HG03354 (cell line): ENCODE measurements around the gene TMEM207.

Experiments used
- ATAC-seq: cut with Tn5 transposase; IDR thresholded peaks from one replicate; pipeline ENCODE4 v1.9.1; 2021; ENCODE audit warnings: mild to moderate bottlenecking; ENCODE audit not compliant: unreplicated experiment, poor library complexity, severe bottlenecking

The TMEM207 gene

DNA sequence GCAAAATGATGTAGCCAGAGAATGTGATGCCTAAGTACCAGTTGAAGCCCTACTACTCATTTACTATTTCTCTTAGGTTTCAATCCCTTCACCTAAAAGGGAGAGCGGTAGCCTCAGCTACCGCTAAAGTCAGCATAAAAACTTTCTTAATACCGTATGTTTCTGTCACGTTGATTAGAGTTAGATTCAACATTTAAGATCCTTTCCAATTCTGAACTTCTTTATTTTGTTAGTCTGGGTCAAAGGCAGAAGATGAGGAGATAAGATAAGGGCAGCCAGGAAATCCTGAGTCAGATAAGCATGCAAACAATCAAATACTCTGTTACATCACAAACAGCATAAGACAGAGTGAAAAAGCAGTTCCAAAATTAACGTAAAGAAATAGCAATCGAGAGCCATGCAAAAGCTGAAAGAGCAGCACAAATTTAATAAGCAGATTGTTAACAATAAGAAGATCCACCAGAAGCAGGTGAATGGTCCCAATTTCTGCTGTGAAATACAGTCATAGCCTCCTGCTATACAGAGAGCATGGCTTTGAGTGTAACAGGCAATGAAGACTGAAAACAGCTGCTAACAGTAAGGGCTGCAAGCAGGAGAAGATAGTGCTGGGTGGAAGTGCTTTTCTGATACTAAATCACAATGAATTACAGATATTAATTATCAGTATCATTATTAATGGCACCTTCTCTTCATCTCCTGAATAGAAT is 3.0 kb downstream of the TMEM207 start:
- no peak for ATAC-seq

DNA sequence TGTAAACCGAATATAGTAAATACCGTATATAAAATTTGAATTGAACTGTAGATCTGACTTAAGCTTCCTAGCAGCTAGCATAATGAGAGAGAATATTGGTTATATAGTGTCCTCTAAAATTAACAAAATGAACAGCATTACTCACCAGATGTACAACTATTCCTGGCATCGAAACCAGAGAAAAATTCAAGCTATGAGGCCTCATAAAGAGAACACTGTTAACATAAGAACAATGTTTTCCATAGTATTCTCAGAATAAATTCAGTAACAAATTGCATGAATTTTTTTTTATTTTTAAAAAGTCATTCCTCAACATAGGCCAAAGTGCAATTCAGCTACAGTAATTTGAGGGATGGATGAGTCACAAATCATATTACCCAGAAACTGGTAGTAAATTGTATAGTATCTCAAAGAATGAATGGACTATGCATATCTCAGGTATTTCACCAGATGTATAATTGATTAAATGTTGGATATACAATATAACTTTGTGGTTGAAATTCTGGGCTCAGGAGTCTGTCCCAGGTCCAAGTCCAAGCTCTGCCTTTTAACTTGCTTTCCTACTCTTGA is 5.0 kb downstream of the TMEM207 start:
- ATAC-seq, result no peak

DNA sequence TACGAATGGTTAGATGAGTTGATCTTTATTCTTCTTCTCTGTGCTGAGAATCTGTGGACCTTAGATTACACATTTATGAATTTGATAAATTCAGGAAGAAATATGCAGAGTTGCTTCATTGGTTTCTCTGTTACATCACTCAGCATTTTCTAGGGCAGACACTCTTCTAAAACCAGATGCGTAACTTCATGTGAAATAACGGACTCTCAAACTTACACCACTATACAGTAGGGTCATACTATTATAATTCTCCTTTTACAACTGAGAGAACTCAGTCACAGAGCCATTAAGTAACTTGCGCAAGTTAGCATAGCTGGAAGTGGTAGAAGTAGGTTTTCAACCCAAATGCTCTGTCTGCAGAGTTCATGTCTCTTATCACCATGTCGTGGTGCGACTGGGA is 5.7 kb downstream of the TMEM207 start:
- ATAC-seq, result no peak

DNA sequence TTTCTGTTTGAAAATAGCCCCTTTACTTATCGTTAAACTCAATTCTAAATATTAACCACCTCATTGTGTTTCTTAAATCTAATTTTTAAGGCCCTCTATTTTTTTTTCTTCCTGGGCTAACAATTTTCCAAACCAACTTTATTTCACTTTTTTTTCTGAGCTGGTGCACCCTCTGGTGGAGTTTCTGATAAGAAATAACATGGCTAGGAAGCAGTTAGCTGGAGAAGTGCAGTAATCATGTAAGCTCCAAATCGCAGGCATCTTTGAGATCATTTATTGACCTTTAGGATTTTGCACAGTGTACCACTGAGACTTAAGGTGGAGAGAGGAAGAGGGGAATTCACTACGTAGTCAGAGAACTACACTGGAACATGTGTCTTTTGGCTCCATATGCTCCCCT is 6.4 kb downstream of the TMEM207 start:
- no peak for ATAC-seq

DNA sequence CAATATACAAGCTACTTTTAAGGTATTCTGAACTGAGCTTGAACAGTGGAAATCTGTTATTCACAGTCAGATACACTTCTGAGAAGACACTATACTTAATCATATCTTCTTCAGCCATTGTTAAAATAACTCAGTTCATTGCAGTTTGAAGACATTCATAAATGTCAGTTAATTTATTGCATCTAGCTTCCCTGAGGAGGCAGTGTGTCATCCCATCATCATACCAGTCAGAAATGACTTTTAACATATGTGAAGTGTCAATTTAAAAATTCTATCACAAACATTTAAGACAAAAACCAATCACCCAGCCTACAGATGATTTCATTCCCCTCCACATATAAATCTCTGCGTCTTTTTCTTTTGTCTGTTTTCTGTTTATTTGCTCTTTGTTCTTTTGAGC is 7.5 kb downstream of the TMEM207 start:
- ATAC-seq, result no peak

DNA sequence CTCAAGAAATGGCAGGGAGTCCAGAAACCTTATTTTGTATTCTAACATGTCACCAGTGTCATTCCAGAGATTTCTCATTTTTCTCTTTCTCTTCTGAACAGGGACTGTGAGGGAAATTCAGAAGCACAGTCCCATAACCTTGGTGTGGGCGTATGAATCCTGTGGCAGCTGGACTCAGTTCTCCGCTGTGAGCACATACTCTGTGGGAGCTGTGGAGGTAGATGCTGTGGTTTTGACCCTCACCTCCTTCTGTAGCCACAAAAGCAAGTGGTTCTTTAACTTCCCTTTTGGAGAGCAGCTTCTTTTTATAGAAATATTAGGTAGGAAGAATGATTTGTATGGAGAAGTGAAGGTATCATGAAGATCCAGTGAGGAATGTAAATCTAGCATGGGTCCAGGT is 13.4 kb downstream of the TMEM207 start:
- ATAC-seq, result no peak

DNA sequence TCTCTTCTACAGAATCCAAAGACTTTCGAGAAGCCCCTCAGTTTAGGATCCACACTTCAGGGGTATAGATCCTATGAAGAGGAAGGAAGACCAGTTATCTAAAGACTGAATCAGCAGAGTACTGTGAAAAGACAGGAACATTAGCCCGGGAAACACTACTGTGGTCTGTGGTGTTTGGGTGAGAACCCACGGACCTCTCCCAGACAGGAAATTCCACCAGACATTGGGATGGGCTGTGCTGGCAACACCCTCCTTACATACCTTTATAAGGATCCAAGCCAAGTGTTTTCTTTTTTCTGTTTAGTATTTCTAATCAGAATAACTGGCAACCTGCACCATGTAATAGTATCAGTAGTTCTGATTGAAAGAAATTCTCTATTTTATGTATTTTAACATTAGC is 14.1 kb downstream of the TMEM207 start:
- no peak for ATAC-seq

DNA sequence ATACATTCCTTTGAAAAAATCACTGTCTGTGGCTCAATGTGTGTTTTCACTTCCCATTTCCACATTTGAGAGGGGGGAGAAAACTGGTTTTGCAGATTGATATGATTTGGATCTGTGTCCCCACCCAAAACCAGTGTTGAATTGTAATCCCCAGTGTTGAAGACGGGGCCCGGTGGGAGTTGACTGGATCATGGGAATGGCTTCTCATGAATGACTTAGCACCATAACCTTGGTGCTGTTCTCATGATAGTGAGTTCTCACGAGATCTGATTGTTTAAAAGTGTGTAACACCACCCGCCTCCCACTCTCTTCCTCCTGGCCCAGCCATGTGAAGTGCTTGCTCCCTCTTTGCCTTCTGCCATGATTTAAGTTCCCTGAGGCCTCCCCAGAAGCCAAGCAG is 16.1 kb downstream of the TMEM207 start:
- no peak for ATAC-seq

DNA sequence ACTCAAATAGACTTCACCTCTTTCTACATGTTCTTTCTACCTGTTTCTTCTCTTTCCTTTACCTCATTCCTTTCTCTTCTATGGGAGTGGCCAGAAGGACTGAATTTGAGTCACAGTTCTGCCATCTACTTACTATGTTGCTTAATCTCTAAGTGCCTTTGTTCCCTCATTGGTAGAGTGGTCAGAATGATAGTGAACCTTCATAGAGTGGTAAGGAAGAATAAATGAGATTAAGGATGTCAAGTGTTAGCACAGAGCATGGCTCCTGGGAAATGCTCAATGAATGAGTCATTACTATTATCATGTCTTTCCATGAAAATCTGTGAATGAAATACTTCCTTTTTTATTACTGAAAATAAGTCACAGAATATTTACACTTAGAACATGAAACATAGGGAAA is 17.5 kb downstream of the TMEM207 start:
- no peak for ATAC-seq

DNA sequence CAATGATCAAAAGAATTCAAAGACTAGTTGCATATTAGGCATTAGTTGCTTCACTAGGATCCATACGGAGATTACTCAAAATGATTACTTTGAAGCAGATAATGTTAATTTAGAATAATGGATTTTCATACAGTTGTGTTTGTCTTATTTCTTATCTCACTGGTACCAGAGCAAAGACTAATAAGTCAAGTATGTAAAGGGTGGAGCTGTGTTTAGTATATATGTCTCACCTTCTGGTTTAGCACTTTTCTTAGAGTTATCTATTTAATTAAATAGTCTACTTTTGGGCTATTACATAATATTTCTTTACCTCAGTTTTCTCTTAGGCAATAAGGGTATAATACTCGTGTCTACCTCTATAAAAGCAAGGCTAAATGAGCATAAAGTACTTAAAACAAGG is 18.8 kb downstream of the TMEM207 start:
- ATAC-seq, result no peak

DNA sequence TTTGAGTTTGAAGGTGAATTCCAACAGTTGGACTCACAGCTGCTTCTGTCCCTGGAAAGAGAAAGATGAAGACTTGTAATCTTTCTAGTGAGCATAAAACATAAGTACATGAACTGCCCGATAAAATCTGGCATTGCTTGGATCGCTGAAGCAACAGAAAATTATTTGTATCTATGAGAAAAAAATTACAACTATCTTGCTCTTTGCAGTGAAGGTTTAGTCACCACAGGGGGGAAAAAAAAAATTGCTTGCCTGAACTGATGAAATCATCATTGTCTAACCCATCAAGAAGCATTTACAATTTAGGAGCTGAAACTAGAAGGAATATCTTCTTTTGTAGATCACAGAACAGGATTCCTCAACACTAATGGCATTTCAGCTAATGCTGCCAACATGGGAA is 20.0 kb downstream of the TMEM207 start:
- no peak for ATAC-seq

DNA sequence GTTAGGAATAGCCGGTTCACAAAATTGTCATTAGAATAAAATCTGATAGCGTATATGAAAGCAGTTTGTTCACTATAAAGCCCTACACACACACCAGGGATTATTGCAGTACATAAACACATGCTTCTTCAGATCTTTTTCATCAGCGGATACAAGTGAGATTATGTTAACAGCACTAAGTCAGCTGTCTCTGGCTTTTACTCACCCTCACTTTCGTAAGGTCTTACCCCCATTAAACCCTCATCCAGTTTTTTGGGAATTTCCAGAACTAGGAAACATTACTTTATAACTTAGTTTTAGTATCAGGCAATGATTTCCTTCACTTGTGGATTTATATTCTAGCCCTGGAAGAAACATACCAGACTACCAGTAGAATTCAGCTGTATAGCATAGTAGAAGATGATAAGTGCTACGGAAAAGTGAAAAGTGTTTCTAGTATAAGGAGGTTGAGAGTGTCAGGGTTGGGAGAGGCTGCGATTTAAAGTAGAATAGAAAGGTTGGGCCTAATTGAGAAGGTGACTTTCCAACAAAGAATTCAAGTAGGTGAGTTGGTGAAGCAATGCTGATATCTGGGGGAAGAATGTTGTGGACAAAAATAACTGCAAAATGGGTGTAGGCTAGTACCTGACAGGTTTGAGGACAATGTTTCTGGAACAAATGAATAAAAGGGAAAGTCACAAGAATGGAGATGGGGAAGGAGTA is 22.7 kb downstream of the TMEM207 start:
- no peak for ATAC-seq

DNA sequence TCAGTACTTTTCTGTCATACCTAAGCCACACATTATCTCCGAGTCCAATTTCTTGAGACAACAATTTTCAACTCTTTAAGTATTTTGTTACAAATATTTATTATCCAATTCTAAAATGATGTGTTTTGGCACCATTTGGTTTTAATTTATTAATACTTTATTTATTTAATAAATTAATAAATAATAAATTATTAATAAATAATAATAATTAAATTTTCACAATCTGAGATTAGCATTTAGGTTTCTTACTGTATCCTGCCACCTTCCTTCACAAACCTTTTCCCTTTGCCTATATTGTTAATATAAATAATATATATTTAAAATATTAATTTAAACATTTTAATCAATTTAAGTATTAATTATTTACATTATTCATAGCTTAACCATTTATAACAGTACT is 23.9 kb downstream of the TMEM207 start:
- no peak for ATAC-seq

DNA sequence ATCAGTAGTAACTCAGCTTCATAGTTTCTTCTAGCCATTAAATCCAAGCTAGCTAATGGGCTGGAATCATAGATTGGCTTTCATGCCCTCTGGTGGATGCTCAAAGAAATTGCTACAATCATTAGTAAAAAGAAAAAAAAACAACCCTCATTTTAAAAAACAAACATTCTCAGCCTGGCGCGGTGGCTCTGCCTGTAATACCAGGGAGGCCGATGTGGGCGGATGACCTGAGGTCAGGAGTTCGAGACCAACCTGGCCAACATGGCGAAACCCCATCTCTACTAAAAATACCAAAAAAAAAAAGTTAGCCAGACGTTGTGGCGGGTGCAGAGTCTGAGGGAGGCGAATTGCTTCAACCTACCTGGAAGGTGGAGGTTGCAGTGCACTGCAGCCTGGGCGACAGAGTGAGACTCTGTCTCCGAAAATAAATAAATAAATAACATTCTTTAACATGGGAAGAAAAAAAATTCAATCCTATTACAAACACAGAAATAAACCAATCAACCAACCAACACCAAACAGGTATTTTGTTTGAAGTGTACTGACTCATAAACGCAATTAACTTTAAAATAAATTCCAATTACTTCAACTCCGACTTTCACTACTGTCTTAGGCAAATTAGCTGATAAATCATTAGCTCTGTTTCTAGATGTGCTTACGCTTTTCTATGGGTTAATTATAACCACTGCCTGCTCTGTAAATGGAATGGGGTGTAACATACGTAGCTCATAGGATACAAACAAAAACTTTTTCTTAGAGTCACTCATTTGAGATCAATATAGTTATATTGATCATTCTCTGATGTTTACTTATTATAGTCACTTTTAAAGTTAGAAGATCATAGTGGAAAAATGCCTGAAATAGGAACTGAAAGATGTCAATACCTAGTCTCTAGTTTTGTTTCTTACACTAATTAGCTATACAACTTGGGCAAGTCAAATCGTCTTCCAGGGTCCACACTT is 24.9 kb downstream of the TMEM207 start:
- peak; percentile 78 for ATAC-seq

DNA sequence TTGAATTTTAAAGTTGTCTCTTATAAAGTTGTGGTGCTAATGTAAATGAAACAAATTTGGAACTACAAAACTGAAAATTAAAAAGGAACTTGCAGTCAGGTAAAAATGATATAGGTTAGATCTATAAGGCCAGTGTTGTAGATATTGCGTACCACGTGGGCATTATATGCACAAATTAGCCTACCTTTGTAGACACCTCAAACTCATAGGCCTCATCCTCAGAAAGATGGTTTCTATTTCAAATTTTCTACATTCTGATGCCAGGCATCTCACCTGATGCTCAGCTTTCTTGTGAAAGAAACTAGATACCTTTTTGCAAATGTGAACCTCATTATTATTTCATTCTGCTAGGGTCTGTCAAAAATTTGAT is 25.6 kb downstream of the TMEM207 start:
- ATAC-seq, result peak; percentile 1

DNA sequence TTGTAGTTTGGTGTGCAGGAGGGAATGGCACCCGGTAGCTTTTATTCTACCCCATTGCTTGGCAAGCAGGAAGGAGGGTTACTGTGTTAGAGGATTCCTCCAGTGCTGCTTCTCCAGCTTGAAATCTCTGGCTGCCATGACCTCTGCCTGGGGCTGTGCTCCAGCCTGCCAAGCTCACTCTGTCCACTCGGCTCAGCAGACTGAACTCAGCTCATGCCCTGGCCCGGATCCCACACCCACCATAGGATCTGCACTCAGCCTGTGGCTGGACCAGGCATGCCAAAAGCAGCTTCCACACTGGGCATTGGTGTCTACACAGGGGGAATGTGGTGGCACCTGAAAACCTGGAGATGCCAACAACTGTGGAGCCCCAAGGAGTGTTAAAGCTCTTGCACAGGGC is 35.4 kb downstream of the TMEM207 start:
- ATAC-seq, result no peak

DNA sequence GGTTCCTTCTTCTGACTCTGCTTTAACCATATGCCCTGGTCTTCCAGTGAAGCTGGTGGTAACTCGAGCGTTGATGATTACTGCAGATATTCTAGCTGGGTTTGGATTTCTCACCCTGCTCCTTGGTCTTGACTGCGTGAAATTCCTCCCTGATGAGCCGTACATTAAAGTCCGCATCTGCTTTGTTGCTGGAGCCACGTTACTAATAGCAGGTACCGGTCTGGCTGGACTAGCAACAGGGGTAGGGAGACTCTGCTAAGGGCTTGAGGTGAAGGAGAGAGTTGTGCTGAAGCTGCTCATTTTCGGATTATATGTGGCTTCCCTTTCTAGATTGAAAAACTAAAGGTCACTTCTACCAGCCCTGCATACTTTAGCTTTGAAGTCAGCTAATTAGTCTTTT is 45.0 kb downstream of the TMEM207 start:
- ATAC-seq, result no peak

DNA sequence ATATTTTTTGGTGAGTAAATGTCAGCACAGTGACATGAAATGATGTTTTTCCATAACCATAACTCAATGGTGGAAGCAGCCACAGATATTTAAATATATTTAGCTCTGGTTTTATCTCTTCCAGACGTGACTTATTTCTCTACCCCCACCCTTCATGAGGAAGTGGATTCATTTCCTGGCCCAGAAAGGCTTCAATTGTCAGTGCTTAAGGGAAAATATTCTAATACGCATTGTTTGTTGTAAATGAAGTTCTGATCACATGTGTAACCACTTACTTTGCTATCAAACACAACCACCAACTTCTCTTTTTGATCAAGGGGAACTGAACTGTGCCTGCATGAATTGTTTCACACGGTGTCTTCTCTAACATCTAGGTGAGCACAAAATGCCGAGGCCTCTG is 47.7 kb downstream of the TMEM207 start:
- no peak for ATAC-seq

DNA sequence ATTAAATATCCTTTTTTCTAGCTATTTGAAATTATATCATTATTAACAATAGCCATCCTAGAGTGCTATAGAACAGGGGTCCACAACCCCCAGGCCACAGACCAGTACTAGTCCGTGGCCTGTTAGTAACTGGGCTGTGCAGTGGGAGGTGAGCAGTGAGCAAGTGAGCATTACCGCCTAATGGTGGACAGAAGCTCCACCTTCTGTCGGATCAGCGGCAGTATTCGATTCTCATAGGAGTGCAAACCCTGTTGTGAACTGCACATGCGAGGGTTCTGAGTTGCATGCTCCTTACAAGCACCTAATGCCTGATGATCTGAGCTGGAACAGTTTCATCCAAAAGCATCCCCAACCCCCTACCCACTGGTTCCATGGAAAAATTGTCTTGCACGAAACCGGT is 50.0 kb downstream of the TMEM207 start:
- ATAC-seq, result no peak

DNA sequence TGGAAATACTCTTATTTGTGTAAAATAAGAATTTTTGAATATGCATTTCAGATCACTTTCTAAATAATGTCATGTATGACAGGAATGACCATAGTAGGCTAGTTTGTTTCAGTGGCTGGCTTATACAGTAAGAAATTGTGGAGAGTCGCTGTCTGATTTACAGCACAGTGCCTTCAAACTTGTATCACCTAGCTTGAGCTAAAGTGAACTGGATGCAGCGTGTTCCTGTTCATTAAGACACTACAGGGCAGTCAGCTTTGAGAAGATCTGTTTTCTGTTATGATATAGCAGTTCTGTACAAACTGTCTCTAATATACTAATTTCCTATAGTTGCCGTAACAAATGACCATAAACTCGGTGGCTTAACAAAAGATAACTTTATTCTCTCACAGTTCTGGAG is 51.8 kb downstream of the TMEM207 start:
- ATAC-seq, result no peak
